SIG-M5 treated with dmso at 0.1 percent for 504 hours (cell line): ENCODE data around the gene NEURL2.

ENCODE experiments used
- DNase-seq: peaks from one replicate; lab custom pipeline; 2025; ENCODE audit not compliant: unreplicated experiment; lab: John Stamatoyannopoulos, UW

The NEURL2 gene

GRCh38 chr20:45920462-45921336 is 29.7 kb upstream of the NEURL2 start:
- DNase-seq = peak; percentile 35

GRCh38 chr20:45919542-45920399 is 28.8 kb upstream of the NEURL2 start:
- DNase-seq = no peak

GRCh38 chr20:45918779-45919537 is 27.9 kb upstream of the NEURL2 start:
- no peak for DNase-seq

- DNase-seq = no peak
These were observed 27.3 kb upstream of the NEURL2 start for GRCh38 chr20:45918182-45918737.

- no peak for DNase-seq
These were observed 26.8 kb upstream of the NEURL2 start for GRCh38 chr20:45917790-45918141.

- no peak for DNase-seq
These were observed 22.1 kb upstream of the NEURL2 start for GRCh38 chr20:45913116-45913515.

GRCh38 chr20:45912344-45912682 is 21.3 kb upstream of the NEURL2 start:
- no peak for DNase-seq

GRCh38 chr20:45911486-45912343 is 20.7 kb upstream of the NEURL2 start, which contains the start of gene PLTP:
PLTP (minus strand) TSS chr20:45912155; CDS start chr20:45911452, 703 bp downstream.
- no peak for DNase-seq

GRCh38 chr20:45910670-45911485 is 19.9 kb upstream of the NEURL2 start:
- peak; percentile 100 for DNase-seq

- DNase-seq = no peak
These were observed 19.0 kb upstream of the NEURL2 start for GRCh38 chr20:45909817-45910669.

- no peak for DNase-seq
These were observed 18.4 kb upstream of the NEURL2 start for GRCh38 chr20:45909336-45909808.

- no peak for DNase-seq
These were observed 17.1 kb upstream of the NEURL2 start for GRCh38 chr20:45908084-45908483.

- DNase-seq = no peak
These were observed 16.4 kb upstream of the NEURL2 start for GRCh38 chr20:45907219-45907948.

- DNase-seq = no peak
These were observed 14.6 kb upstream of the NEURL2 start for GRCh38 chr20:45905505-45906079.

GRCh38 chr20:45904583-45905504 is 13.8 kb upstream of the NEURL2 start:
- DNase-seq = no peak

- DNase-seq = no peak
These were observed 11.2 kb upstream of the NEURL2 start for GRCh38 chr20:45902199-45902701.
